Measurements from ENCODE around the gene CAMK2B. TPM values are rescaled to one million over a fixed set of nuclear protein-coding genes. Genes with fewer than 3 reads are reported as not detected.

The CAMK2B gene
- total RNA-seq, 1 donor from 2014 or later = 0.58 TPM

DNA sequence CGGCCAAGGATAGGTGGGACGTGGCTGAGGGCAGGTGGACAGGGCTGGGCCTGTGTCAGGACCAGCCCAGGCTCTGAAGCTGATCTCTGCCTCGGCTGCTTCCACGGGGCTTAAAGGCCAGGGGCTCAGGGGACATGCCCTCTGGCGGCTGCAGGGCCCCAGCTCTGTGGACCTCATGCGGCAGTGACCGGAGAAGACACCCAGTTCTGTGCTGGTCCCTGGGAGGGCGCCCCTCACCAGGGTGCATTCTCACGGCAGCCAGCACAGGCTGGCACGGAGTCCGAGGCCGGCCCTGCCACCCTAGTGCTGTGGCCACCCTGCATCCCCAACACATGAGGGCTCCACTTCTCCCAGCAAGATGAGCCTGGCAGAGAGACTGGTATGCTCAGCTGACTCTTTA is 94.3 kb downstream of the CAMK2B start:
- Mint-ChIP-seq H3K4me1 (no peaks in the 10 kb centered on the region), H3K9me3 (no peaks in the 10 kb centered on the region), H3K4me3 (no peak overlapping the region), H3K27me3 (peaks cover 1% of the 10 kb centered on the region), H3K36me3 (ENCODE audit: low read depth) (no peaks in the 10 kb centered on the region), H3K27ac (no peak overlapping the region)
- CTCF ChIA-PET = no interaction called here
- ATAC-seq (ENCODE audit: low read depth) (no peak), DNase-seq (no peak)
- intact Hi-C loops (cut with micrococcal nuclease) = no loop called here
- TF ChIP-seq CTCF (IDR thresholded peaks at IDR 0.05) = no peak
- POLR2A ChIA-PET = no interaction called here

GRCh38 chr7:44230286-44230685 is 95.1 kb downstream of the CAMK2B start:
- ATAC-seq (ENCODE audit: low read depth) (no peak), DNase-seq (no peak)
- Mint-ChIP-seq H3K9me3 (no peaks in the 10 kb centered on the region), H3K27ac (no peak overlapping the region), H3K36me3 (ENCODE audit: low read depth) (no peaks in the 10 kb centered on the region), H3K4me3 (no peak overlapping the region), H3K27me3 (peaks cover 5% of the 10 kb centered on the region), H3K4me1 (no peaks in the 10 kb centered on the region)
- POLR2A ChIA-PET = no interaction called here
- TF ChIP-seq CTCF (IDR thresholded peaks at IDR 0.05) = no peak
- CTCF ChIA-PET = no interaction called here
- intact Hi-C loops (cut with micrococcal nuclease) = no loop called here

- ATAC-seq (ENCODE audit: low read depth) (no peak), DNase-seq (no peak)
- ChIA-PET POLR2A (no interaction called here), CTCF (no interaction called here)
- Mint-ChIP-seq H3K4me3 (no peak overlapping the region), H3K4me1 (no peaks in the 10 kb centered on the region), H3K27me3 (peaks cover 5% of the 10 kb centered on the region), H3K36me3 (ENCODE audit: low read depth) (no peaks in the 10 kb centered on the region), H3K27ac (no peak overlapping the region), H3K9me3 (no peaks in the 10 kb centered on the region)
- intact Hi-C loops (cut with micrococcal nuclease) = no loop called here
- TF ChIP-seq CTCF (IDR thresholded peaks at IDR 0.05) = no peak
Measured at GRCh38 chr7:44229546-44230105, 95.8 kb downstream of the CAMK2B start.

DNA sequence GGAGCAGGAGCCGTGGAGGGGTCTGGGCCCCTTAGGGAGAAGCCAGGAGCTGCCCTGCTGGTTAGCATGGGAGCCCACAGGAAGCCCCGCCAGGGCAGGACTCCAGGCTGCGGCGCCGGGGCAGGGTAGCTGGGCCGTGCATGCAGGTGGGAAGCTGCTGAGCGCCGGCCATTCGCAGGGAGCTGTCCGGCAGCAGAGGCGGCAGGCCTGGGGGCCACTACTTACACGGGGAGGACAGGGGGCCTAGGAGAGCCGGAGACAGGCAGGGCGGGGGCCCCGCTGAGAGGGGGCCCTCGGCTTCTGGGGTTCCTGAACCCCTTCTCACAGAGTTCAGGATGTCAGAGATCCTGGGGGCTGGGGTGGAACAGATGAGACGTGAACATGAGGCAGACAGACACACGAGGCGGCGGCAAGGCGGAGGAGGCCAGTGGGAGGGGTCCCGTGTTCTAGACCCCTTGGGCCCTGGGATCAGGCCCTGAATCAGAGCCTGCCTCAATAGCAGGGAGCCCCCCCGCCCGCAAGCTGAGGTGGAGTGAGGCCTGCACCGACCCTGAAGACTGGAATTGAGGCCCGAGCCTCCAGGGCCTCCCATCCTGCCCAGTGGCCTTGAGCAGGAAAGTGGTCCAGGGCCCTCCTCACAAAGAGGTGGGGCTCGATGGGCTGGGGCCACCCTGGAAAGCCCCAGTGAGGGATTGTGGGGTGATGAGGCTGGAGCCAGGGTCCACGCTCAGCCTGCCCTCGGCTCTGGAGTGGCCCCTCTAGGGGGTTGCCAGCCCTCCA is 96.6 kb downstream of the CAMK2B start:
- ATAC-seq (ENCODE audit: low read depth) = no peak
- ChIA-PET CTCF (interaction anchor here (0.6 kb wide), 1 partner anchor 16 kb away, joined by 3 read pairs; no protein-coding TSS in a partner anchor), POLR2A (interaction anchor here (0.5 kb wide), 1 partner anchor 28 kb away, joined by 5 read pairs; the partner anchor contains the start of gene YKT6)
- Mint-ChIP-seq H3K27me3 (peaks cover 5% of the 10 kb centered on the region), H3K4me3 (no peak overlapping the region), H3K9me3 (no peaks in the 10 kb centered on the region), H3K36me3 (ENCODE audit: low read depth) (no peaks in the 10 kb centered on the region), H3K27ac (no peak overlapping the region), H3K4me1 (no peaks in the 10 kb centered on the region)
- intact Hi-C loops (cut with micrococcal nuclease) = no loop called here
- TF ChIP-seq CTCF (IDR thresholded peaks at IDR 0.05) = no peak
- no peak for DNase-seq

DNA sequence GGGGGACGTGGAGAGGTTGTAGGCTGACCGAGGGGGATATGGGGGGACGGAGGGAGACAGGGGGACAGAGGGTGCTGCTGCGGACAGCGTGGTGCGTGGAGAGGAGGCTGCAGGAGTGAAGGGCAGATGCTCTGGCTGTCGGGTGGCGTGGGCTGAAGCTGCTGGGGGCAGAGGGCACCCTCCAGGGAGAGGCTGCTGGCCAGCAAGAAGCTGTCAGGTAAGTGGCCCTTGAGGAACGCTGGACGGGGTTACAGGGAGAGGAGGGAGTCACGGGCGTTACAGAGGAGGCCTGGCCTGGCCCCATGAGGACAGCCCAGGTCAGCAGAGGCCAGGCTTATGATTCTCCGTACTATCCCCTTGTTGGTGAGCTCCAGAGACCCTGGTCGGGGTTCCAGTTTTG is 97.5 kb downstream of the CAMK2B start:
- Mint-ChIP-seq H3K27me3 (peaks cover 5% of the 10 kb centered on the region), H3K4me1 (no peaks in the 10 kb centered on the region), H3K9me3 (no peaks in the 10 kb centered on the region), H3K4me3 (no peak overlapping the region), H3K27ac (no peak overlapping the region), H3K36me3 (ENCODE audit: low read depth) (no peaks in the 10 kb centered on the region)
- DNase-seq (no peak), ATAC-seq (ENCODE audit: low read depth) (no peak)
- ChIA-PET CTCF (no interaction called here), POLR2A (no interaction called here)
- no peak for TF ChIP-seq CTCF (IDR thresholded peaks at IDR 0.05)
- intact Hi-C loops (cut with micrococcal nuclease) = no loop called here

Measured in activated B cell treated with CpG ODN at 0.5 μM for 24 hours (primary cell).